ENCODE measurements around the gene PIK3IP1.
"Not testable (repeated sequence)": the region's sequence is repeated elsewhere in the genome, so short reads cannot be mapped to it uniquely, and the experiment has no call there.

PIK3IP1 gene, protein sequence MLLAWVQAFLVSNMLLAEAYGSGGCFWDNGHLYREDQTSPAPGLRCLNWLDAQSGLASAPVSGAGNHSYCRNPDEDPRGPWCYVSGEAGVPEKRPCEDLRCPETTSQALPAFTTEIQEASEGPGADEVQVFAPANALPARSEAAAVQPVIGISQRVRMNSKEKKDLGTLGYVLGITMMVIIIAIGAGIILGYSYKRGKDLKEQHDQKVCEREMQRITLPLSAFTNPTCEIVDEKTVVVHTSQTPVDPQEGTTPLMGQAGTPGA

GRCh38 chr22:31292236-31292989 lies at the start of gene PIK3IP1:
Gene PIK3IP1, minus strand, starts transcription at chr22:31292488. Its CDS starts 144 bp downstream, at chr22:31292344.
- peak; percentile 59 for DNase-seq

DNA sequence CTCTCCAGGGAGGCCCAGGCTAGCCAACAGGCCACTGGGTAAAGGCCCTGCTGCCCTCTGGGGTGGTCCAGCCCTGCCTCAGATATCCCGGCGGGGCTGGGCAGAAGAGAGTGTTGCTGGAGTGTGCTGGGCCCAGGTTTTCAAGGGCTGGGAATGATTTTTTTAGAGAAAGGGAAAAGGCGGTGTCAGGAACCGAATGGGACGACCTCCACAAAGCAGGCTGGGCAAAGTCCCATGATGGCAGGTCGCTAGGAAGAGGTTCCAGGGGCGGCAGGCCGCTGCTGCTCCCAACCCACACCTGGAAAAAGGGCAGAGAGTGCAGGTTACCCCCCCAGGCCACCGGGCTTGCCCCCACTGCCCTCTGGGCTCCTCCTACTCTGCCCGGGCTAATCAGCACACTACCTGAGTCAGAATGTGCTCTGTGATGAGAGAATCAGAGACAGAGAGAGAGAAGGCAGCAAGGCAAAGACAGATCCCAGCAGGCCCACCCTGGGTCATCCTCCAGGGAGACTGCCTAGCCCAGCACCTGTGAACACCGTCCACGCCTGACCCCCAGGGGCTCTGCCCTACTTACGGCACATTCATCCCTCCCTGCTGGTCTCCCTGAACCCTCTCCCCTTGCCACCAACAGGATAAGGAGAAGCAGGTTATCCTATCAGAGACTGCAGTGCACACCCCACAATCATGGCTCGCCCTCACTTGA lies 49.2 kb upstream of the PIK3IP1 start:
- no peak for DNase-seq

- DNase-seq, result no peak
These were observed 48.5 kb upstream of the PIK3IP1 start for GRCh38 chr22:31340765-31341247.

DNA sequence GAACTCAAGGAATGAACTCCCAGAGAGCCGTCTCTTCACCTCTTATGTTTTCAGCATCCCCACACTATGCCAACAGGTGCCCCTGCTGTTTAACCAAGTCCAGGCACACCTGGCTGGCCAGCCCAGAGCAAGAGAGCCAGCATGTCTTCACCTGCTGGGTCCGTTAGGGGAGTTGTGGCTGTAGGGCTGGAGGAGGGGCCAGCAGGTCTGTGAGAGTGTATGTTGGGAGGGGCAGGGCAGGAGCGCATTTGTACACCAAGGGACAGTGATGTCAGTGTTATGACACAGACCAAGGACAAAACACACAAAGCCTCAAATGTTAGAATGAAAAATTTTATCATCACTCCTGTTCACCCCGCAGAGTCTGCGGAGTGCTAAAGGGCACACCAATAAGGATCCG lies 48.1 kb upstream of the PIK3IP1 start:
- DNase-seq, result no peak

- DNase-seq, result no peak
These were observed 47.0 kb upstream of the PIK3IP1 start for GRCh38 chr22:31339148-31339832.

- no peak for DNase-seq
These were observed 44.9 kb upstream of the PIK3IP1 start for GRCh38 chr22:31337178-31337577.

GRCh38 chr22:31334329-31334728 lies 42.0 kb upstream of the PIK3IP1 start:
- DNase-seq, result no peak

DNA sequence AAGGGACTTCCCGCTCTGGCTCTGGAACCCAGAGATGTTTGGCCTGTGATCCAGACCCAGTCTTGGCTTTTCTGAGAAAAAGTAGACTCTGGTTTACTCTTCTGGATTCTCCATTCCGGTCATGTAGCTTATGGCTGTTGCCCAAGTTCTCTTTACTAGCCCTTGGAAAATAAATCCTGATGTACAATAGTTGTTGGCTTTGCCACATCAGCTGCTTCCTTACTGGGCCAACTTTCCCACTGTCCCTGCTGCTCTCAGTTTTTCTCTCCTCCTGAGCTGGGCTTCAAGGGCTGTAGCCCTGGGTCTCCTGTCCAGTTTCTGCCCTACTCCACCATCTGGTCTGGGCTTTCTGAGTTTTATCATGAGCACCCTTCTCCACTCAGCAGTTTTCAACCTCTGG lies 41.4 kb upstream of the PIK3IP1 start:
- no peak for DNase-seq

DNA sequence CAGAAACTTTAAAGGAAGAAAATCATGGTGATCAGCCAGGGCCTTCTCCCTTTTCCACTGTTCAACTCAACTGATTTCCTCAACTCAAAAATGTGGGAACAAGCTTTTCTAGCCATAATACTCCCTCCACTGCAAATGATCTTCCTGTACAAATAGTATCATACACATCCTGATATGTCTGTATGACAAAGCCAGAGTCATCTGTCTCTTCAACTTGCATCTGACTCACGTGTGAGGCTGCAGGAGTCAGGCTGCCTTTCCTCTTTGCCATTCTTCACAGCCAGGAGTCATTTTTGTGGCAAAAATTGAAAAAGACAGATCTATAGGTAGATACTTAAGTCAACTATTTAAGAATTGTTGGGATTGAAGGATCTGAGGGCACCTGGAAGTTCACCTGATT lies 40.6 kb upstream of the PIK3IP1 start:
- no peak for DNase-seq

DNA sequence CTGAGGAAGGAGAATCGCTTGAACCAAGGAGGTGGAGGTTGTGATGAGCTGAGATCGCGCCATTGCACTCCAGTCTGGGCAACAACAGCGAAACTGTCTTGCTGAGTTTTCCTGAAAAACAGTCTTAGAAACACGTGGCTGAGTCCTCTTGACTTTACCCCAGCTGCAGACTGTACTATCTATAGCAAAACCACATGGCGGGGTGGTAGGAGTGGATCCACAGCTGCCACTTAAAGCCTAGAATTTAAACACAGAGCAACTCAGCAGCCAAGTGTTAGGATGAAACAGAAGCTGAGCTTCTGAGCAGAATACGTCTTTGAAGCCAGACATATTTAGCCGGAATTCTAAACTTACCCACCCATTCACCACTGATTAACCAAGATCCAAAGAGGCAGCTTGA lies 39.7 kb upstream of the PIK3IP1 start:
- DNase-seq, result no peak

DNA sequence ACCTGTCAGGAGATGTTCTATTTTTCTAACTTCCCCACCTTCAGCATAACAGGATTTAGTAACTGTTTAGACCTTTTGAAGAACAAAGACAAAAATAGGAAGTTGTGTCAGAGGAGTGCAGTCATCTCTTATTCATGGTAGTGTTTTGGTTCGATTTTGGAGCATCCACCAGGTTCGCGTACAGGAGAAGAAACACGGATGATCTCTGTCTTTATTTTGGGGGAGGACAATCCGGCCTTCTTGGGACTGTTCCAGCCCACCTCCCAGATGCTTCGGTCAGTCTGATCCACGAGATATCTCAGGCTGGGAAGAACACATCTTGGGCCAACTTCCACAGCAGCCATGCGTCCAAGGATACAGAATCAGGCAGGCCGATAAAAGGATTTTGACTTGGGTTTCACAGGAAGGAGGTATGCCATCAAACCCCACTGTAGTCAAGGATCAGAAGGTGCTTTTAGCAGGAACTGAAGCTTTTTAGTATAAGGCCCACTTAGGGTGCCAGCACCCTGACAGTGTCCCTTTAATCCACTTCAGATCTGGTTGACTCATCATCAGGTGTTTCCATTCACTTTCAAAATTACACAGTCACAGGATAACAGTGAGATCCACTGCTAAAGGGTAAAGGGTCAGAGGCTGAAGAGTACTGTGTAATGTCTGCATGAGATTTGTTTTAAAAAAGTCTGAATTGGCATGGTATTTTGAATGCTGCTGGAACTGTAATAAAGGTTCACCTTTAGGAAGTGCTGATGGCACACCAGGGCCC lies 37.3 kb upstream of the PIK3IP1 start:
- DNase-seq, result no peak

- no peak for DNase-seq
These were observed 36.7 kb upstream of the PIK3IP1 start for GRCh38 chr22:31329029-31329428.

GRCh38 chr22:31328544-31328960 lies 36.3 kb upstream of the PIK3IP1 start:
- DNase-seq, result no peak

- DNase-seq, result no peak
These were observed 35.7 kb upstream of the PIK3IP1 start for GRCh38 chr22:31327806-31328543.

DNA sequence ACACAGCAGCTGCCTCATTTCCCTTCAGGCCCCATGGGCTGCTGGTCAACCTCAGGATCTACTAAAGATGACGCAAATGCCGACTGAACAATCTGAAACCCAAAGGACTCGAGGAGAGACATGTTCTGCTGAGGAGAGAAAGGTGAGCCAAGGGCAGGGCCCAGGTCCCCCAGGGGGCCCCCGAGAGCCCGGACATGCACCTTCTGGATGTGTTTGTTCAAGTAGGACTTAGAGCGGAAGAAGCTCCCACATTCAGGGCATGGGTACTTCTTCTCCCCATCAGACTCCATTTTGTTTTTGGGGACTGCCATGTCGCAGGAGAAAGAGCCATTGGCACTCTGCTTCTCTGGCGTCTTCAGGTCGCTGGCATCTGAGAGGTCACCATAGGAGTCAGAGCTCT lies 34.6 kb upstream of the PIK3IP1 start:
- DNase-seq, result no peak

DNA sequence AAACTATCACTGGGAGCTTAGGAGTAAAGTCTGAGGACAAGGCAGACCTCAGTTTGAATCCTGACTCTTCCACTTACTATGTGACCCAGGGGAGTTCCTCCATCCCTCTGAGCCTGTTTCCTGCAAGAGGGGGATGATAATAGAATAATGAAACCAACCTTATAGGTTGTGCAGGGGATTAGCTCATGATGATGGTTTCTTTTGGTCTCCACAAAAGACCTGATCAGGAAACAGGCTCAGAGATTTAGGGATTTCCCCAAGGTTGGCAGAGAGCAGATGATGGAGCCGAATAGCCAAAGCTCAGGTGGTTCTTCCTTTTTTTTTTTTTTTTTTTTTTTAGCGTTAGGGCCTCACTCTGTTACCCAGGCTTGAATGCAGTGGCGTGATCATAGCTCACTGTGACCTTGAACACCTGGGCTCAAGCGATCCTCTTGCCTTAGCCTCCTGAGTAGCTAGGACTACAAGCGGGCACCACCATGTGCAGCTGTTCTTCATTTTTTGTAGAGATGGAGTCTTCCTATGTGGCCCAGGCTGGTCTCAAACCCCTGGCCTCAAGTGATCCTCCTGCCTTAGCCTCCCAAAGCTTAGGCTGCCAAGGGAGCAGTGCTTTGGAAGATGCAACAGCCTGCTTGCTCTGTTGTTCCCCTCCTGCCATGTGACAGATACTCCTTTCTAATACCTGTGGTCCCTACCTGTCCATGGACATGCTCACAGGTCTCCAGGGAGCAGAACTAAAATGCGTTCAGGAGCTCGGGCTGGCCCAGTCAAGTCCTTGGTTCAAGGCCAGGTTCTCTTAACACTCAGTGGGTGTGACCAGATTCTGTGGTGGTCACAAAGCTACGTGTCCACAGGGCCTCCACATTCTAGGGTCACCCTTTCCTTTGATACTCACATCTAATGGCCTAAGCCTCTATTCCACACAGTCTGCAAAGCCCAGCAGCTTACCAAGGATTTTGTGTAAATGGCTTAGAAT lies 31.6 kb upstream of the PIK3IP1 start:
- no peak for DNase-seq

DNA sequence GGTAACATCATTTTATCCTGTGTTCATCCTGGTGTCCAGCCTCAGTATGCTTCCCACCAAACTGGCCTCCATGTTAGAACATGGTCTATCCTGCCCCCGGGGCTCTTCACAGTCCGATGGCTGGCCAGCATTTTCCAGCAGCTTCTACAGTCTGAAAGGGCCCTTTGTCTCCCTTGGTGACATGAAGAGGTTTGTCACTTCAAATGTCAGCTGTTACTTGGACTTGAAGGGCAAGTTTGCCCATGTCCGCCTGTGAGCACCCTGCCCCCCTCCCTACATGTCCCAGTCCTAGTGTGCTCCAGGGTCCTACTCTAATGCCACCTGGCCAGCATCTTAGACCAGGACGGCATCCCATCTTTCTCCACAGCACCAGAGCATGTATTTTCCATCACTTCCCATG lies 29.1 kb upstream of the PIK3IP1 start:
- no peak for DNase-seq

GRCh38 chr22:31314220-31314619 lies 21.9 kb upstream of the PIK3IP1 start:
- DNase-seq, result not testable (repeated sequence)

- peak; percentile 24 for DNase-seq
These were observed 21.3 kb upstream of the PIK3IP1 start for GRCh38 chr22:31313366-31314147.

GRCh38 chr22:31308181-31308580 lies 15.9 kb upstream of the PIK3IP1 start:
- no peak for DNase-seq

Data from NCI-H226 (cell line).